Superior temporal gyrus (tissue), 1 donor: Measurements from ENCODE around the gene HPS3.
A peak's percentile ranks its signal among the peaks of the same experiment; 100 is the strongest.
"Not testable (repeated sequence)": the region's sequence is repeated elsewhere in the genome, so short reads cannot be mapped to it uniquely, and the experiment has no call there.

Experiments used
- DNase-seq: peaks from one replicate; pipeline ENCODE4 v3.0.0-alpha.2; 2016; ENCODE audit errors: extremely low spot score

HPS3 gene

DNA sequence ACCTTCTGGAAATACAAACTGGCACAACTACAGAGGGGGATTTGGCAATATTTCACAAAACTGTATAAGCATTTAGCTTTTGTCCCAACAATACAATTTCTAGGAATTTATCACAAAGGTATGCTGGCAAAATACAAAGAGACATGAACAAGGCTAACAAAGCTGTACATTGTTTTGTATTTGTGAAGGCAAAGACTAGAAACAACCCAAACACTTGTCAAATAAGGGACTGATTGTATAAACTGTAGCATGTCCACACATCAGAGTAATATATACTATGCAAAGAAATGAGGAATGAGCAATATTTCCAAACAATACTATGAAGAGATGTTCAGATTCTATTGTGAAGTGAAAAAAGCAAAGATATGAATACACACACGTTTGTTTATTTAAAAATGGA is 65.8 kb downstream of the HPS3 start:
- peak; percentile 40 for DNase-seq

DNA sequence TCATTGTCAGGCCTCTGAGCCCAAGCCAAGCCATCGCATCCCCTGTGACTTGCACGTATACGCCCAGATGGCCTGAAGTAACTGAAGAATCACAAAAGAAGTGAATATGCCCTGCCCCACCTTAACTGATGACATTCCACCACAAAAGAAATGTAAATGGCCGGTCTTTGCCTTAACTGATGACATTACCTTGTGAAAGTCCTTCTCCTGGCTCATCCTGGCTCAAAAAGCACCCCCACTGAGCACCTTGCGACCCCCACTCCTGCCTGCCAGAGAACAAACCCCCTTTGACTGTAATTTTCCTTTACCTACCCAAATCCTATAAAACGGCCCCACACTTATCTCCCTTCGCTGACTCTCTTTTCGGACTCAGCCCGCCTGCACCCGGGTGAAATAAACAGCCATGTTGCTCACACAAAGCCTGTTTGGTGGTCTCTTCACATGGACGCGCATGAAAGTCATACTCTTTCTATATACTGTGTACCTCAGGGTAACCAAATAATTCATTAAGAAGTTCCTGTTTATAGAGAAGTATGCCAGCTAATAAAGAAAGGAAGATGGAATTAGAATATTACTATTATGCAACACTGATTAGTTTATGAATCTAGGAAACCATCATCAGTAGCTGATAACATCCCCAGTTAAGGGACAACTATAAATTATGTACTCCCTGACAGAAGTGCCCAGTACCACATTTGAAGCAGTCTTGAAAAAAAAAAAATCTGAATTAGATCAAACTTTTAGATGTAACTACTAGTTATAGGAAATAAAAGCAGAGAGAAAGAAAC is 67.6 kb downstream of the HPS3 start:
- not testable (repeated sequence) for DNase-seq

DNA sequence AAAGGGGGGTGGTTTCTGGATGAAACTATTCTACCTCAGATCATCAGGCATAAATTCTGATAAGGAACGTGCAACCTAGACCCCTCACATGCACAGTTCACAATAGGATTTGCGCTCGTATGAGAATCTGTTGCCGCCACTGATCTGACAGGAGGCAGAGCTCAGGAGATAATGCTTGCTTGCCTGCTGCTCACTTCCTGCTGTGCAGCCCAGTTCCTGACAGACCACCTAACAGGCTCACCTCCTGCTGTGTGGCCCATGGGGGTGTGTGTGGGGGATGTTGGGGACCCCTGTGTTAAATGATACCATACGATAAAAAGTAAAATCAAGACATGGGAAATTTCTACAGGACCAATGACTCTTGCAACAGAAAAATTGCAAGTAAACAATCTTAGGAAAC is 68.2 kb downstream of the HPS3 start:
- DNase-seq = no peak

GRCh38 chr3:149198611-149199010 is 69.2 kb downstream of the HPS3 start:
- DNase-seq = no peak

DNA sequence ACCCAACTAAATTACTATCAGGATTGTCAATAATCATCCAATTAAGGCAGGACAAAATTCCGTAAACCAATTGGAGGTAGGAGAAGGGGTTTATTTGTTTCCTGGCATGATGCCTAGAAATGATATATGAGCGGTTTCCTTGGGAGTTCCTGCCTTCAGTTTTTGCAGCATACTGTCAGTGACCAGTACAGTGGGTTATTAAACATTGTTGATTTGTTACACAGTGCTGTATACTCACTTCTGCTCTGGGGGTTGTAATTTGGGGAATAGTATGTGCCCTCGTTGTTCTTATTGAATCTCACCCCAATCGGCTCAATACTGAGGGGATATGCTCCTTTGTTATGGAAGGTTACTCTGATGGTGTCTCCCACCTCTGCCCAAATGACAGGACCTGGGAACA is 70.0 kb downstream of the HPS3 start:
- DNase-seq = no peak

DNA sequence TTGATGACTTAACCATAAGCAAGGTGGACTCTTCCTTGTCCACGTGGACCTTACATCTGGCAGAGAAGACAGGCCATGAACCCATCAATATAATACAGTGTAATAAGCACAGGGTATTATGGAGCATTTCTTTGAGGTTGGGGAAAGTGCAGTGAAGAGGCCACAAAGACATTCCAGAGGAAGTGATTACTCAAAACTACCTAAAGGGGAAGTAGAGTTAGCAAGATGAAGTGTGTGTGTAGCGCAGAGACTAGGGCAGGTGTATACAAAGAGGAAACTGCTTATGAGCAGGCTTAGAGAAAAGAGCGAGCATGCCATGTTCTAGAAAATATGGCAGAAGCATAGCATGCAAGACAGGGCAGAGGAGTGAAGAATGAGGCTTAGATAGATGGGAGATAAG is 74.3 kb downstream of the HPS3 start:
- DNase-seq = no peak

- no peak for DNase-seq
These were observed 75.1 kb downstream of the HPS3 start for GRCh38 chr3:149204390-149204991.

- no peak for DNase-seq
These were observed 78.0 kb downstream of the HPS3 start for GRCh38 chr3:149207475-149207874.

- DNase-seq = no peak
These were observed 80.0 kb downstream of the HPS3 start for GRCh38 chr3:149209431-149209830.

- no peak for DNase-seq
These were observed 82.9 kb downstream of the HPS3 start for GRCh38 chr3:149212386-149212785.

- no peak for DNase-seq
These were observed 85.3 kb downstream of the HPS3 start for GRCh38 chr3:149214702-149215101.

DNA sequence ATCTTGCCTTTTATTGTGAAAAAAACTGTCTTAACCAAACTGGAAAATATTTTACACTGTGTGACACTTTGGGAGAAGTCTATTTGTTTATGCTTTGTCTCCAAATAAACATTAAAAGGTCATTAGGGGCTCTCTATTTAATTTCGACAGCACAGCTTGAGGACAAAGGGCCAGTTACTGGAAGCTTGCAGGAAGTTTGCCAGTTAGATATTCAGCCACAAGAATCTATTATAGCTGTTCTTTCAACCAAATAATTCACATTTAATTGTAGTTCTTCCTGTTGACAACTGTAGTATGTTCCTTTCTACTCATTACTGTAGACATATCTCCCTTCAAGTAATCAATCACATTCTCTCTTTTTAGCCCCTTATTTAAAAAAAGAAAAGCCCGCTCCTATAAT is 86.1 kb downstream of the HPS3 start:
- no peak for DNase-seq

GRCh38 chr3:149216193-149216869 is 86.9 kb downstream of the HPS3 start:
- no peak for DNase-seq

DNA sequence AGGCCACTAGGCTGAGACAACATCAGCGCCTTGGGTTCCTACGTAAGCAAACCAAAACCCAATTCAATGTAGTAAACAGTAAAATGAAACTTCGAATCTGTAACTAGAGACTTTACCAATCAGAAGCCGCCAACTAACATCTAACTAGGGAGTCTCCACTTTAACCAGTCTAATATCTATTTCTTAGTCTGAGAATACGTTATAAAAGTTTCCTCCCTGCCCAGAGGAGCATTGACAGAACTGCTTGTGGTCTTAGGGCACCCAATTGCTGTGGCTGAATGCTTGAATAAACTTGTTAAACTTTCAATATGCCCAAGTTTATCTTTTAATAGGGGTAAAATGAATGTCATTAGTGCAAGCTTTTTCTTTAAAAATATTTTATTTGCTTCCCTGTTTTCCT is 87.9 kb downstream of the HPS3 start:
- no peak for DNase-seq

DNA sequence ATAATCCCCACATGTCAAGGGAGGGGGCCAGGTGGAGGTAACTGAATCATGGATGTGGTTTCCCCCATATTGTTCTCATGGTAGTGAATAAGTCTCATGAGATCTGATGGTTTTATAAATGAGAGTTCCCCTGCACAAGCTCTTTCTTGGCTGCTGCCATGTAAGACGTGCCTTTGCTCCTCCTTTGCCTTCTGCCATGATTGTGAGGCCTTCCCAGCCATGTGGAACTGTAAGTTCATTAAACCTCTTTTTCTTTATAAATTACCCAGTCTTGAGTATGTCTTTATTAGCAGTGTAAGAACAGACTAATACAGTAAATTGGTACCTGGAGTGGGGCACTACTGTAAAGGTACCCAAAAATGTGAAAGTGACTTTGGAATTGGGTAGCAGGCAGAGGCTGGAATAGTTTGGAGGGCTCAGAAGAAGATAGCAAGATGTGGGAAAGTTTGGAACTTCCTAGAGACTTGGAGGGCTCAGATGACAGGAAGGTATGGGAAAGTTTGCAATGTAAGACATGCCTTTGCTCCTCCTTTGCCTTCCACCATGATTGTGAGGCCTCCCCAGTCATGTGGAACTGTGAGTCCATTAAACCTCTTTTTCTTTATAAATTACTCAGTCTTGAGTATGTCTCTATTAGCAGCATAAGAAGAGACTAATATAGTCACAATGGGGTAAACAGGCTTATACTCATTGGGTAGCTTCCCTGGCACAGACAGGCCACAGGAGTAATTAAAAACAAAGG is 90.1 kb downstream of the HPS3 start:
- not testable (repeated sequence) for DNase-seq

- no peak for DNase-seq
These were observed 92.5 kb downstream of the HPS3 start, which contains the start of gene CP for GRCh38 chr3:149221783-149222517. Gene CP (minus strand): TSS chr3:149221829. CDS start chr3:149221792, 37 bp downstream.
